AG10803 (cell line): ENCODE measurements around the gene DPYSL4.

Experiments
- DNase-seq: peaks from one replicate; pipeline ENCODE4 v3.0.0; 2010; ENCODE audit warnings: low read depth
- H3K4me3 ChIP-seq: 2 replicates; pipeline ENCODE4 v1.5.1; 2011; ENCODE audit warnings: mild to moderate bottlenecking, low read length, control low read depth
- TF ChIP-seq, protein P1 (sequence below): conservative IDR thresholded peaks from 2 replicates; pipeline ENCODE4 v1.5.1; 2011; ENCODE audit warnings: mild to moderate bottlenecking, low read length, control low read depth, inconsistent platforms

Gene DPYSL4

GRCh38 chr10:132195366-132196075, 8.8 kb downstream of the DPYSL4 start:
- no peak overlapping the region for H3K4me3 ChIP-seq
- DNase-seq, result no peak
- TF ChIP-seq, protein P1, sequence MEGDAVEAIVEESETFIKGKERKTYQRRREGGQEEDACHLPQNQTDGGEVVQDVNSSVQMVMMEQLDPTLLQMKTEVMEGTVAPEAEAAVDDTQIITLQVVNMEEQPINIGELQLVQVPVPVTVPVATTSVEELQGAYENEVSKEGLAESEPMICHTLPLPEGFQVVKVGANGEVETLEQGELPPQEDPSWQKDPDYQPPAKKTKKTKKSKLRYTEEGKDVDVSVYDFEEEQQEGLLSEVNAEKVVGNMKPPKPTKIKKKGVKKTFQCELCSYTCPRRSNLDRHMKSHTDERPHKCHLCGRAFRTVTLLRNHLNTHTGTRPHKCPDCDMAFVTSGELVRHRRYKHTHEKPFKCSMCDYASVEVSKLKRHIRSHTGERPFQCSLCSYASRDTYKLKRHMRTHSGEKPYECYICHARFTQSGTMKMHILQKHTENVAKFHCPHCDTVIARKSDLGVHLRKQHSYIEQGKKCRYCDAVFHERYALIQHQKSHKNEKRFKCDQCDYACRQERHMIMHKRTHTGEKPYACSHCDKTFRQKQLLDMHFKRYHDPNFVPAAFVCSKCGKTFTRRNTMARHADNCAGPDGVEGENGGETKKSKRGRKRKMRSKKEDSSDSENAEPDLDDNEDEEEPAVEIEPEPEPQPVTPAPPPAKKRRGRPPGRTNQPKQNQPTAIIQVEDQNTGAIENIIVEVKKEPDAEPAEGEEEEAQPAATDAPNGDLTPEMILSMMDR, result no peak

GRCh38 chr10:132196178-132197113, 9.7 kb downstream of the DPYSL4 start:
- H3K4me3 ChIP-seq, result no peak overlapping the region
- TF ChIP-seq, protein P1, result no peak
- DNase-seq, result no peak

DNA sequence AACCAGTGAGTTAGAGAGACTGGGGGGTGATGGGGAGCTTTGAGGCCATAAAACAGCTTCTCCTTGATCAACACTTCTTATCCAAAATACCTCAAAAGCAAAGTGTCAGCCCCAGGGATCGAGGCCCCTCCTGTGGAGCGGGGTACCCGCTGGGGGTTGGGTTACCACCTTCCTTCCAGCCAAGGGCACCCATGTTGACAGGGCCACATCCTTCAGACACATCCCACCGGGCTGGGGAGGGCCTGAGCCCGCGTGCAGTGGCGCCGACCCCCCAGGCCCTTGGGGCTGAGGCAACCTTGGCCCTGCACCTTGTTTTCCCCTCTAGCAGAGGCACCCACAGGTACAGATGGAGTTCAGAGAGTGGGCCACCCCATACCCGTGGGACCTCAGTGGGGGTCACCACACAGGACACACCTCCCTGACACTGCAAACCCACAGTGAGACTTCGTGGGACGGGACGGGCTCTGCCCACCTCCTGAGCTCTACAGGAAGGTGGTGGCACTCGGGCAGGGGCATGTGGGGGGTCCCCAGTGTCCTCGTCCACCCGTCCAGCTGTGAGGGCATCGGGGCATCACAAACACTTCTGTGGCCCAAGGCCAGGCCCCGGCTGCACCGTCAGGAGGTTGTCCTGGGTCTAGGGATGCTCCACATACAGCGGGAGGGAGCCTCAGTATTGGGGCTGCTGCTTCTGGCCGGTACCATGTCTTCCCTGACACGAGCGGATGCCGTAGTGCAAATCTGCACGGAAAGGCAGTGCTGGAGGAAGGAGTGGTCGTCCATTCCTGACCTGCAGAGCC, 10.7 kb downstream of the DPYSL4 start:
- TF ChIP-seq, protein P1, result no peak
- no peak for DNase-seq

DNA sequence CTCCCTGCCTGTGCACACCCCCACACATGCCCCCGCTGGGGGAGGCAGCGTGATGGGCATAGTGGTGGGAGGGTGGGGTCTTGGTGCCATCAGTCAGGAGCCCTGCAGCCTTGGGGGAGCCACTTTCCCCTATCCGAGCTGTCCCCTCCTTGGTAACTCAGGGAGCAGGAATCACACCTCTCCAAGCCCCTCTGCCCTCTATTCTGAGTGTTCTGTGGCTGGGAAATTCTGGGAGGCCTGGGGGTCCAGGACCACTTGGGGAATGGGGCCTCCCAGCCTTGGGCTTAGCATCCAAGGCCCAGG, 11.3 kb downstream of the DPYSL4 start:
- no peak overlapping the region for H3K4me3 ChIP-seq
- TF ChIP-seq, protein P1, result no peak
- DNase-seq, result no peak

More for the DNA sequence above, 10.7 kb downstream of the DPYSL4 start:
- H3K4me3 ChIP-seq, result no peak overlapping the region

DNA sequence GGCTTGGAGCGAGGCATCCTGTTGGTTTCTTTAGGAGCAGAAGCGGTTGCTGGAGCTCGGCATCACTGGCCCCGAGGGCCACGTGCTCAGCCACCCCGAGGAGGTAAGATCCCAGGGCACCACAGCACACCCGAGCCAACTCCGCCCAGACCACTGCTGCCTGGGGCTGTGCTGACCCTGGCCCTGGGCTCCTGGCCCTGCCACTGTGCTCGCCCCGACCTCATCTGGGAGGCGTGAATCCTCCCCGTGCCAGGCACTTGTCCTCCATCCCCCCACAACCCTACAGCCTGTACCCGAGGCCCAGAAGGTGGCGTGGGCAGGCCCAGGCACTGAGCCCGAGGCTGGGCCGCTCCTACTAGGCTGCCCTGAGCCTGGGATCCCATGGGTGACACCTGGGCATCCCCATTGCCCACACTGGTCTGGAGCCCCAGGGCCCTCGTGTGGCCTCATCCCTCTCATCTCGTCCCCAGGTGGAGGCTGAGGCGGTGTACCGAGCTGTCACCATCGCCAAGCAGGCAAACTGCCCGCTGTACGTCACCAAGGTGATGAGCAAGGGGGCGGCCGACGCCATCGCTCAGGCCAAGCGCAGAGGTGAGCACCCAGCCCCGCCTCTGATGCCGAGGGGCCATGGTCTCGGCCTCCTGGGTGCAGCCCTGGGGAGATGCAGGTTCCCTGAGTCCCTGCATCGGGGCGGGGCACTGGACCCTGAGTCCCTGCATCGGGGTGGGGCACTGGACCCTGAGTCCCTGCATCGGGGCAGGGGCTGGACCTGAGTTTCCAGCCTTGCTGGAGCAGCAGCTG, 11.8 kb downstream of the DPYSL4 start:
- DNase-seq, result no peak
- no peak overlapping the region for H3K4me3 ChIP-seq
- TF ChIP-seq, protein P1, result no peak

DNA sequence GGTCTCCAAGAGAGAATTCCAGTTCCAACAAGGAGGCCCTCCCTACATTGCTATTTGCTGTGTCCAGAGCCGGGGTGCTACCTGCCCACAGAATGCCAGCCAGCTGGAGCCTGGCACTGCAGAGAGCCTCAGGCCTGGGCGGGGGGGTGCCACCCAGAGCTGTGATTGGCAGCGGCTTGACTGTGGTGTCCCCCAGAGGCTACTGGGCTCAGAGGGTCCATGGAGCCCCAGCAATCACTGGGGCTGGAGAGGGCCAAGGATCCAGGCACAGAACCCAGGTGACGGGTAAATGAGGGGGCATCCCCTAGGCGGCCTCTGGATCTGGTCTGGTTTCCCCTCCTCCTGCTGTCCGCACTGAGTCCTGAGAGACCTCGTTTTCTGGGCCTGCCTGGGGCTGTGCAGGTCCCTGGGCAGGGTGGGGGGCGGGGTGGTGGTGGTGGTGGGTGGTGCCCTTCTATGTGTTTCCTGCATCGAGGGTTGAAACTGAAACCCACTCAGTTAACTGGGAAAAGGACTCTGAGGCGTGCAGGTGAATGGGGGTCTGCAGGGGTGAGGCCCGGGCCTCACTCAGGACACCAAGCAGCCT, 12.6 kb downstream of the DPYSL4 start:
- DNase-seq, result no peak
- TF ChIP-seq, protein P1, result no peak
- H3K4me3 ChIP-seq, result no peak overlapping the region
